ENCODE measurements around the gene GOLGA8H.
"Not testable (repeated sequence)": the region's sequence is repeated elsewhere in the genome, so short reads cannot be mapped to it uniquely, and the experiment has no call there.

GOLGA8H gene

GRCh38 chr15:30650012-30650929, 46.4 kb downstream of the GOLGA8H start:
- DNase-seq (ENCODE audit: low read depth, low spot score) = no peak
- ChIA-PET POLR2A (no interaction called here), CTCF (interaction anchor here (0.9 to 1.3 kb wide), 2 partner anchors 10 to 12 kb away, joined by 3 to 4 read pairs; no protein-coding TSS in a partner anchor)
- no peak for TF ChIP-seq CTCF (IDR thresholded peaks at IDR 0.05; ENCODE audit: insufficient read depth, low read length, missing control alignments)
- H3K4me3 ChIP-seq (ENCODE audit: low read depth, low read length) = no peak overlapping the region

- CTCF ChIA-PET = interaction anchor here (0.9 to 2.0 kb wide), 6 partner anchors 10 to 468 kb away, joined by 3 to 10 read pairs (median 4); no protein-coding TSS in a partner anchor
- DNase-seq (ENCODE audit: low read depth, low spot score); POLR2A ChIA-PET; H3K4me3 ChIP-seq (ENCODE audit: low read depth, low read length): not testable (repeated sequence)
Measured at GRCh38 chr15:30661154-30661553, 57.3 kb downstream of the GOLGA8H start.

All from AG04449 (cell line).